HG02943 (cell line): ENCODE measurements around the gene THBS1.

ENCODE experiments used
- ATAC-seq: cut with Tn5 transposase; IDR thresholded peaks from one replicate; pipeline ENCODE4 v1.9.1; 2021; ENCODE audit warnings: mild to moderate bottlenecking, low read depth, moderate library complexity; ENCODE audit not compliant: unreplicated experiment

THBS1 gene

GRCh38 chr15:39587731-39588530, 7.1 kb downstream of the THBS1 start:
- ATAC-seq, result no peak

- no peak for ATAC-seq
These were observed 7.8 kb downstream of the THBS1 start for GRCh38 chr15:39588531-39589192.

GRCh38 chr15:39589193-39589814, 8.4 kb downstream of the THBS1 start:
- no peak for ATAC-seq

- ATAC-seq, result no peak
These were observed 9.2 kb downstream of the THBS1 start for GRCh38 chr15:39589815-39590644.

GRCh38 chr15:39591141-39591895, 10.4 kb downstream of the THBS1 start:
- no peak for ATAC-seq

GRCh38 chr15:39591896-39592315, 11.0 kb downstream of the THBS1 start:
- ATAC-seq, result no peak

- ATAC-seq, result no peak
These were observed 11.6 kb downstream of the THBS1 start for GRCh38 chr15:39592500-39592899.

- no peak for ATAC-seq
These were observed 12.3 kb downstream of the THBS1 start for GRCh38 chr15:39593071-39593655.

- no peak for ATAC-seq
These were observed 13.0 kb downstream of the THBS1 start for GRCh38 chr15:39593656-39594445.

GRCh38 chr15:39594446-39595337, 13.8 kb downstream of the THBS1 start:
- no peak for ATAC-seq

- no peak for ATAC-seq
These were observed 14.7 kb downstream of the THBS1 start for GRCh38 chr15:39595338-39596221.

- ATAC-seq, result no peak
These were observed 15.6 kb downstream of the THBS1 start for GRCh38 chr15:39596358-39597051.

- ATAC-seq, result no peak
These were observed 16.5 kb downstream of the THBS1 start for GRCh38 chr15:39597336-39597735.

GRCh38 chr15:39597751-39598185, 16.9 kb downstream of the THBS1 start:
- no peak for ATAC-seq

- no peak for ATAC-seq
These were observed 17.4 kb downstream of the THBS1 start for GRCh38 chr15:39598186-39598850.
